Activated gamma-delta T cell treated with anti-CD3 and anti-CD28 coated beads, Interleukin-2, amount 50 U/mL, for 16 hours (primary cell): ENCODE results near the gene CACNA1B.
"Not testable (repeated sequence)": the region's sequence is repeated elsewhere in the genome, so short reads cannot be mapped to it uniquely, and the experiment has no call there.

Source experiments
- DNase-seq: peaks from one replicate; pipeline ENCODE4 v3.0.0-alpha.2; 2020; ENCODE audit warnings: low read depth

Gene CACNA1B

DNA sequence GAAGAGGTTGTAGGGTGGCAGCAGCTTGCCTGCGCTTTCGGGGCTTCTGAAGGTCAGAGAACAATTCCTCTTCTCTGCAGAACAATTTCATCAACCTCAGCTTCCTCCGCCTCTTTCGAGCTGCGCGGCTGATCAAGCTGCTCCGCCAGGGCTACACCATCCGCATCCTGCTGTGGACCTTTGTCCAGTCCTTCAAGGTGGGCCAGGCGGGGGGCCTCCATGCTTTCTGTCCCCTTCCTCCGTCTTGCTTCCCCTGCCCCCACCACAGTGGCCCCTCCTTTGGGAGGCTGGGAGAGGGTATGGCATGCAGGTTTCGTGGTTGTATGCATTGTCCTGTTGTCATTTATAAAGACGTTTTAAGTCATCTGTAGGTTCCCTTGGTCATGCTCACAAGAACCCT lies 195.8 kb downstream of the CACNA1B start:
- no peak for DNase-seq

DNA sequence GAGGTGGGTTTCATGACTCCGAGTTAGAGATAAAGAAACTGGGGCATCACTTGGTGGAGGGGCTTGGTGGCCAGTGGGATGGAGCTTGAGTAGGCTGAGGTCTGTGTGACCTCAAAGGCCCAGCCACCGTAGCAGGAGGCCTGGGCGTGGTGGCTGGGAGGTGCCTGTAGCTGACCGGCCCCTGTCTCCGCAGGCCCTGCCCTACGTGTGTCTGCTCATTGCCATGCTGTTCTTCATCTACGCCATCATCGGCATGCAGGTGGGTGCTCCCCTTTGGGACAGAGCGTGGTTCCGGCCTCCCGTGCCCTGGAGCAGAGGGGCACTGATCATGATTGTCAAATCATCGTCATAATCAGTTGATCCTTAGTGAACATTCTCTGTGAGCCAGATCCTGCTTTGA lies 196.2 kb downstream of the CACNA1B start:
- no peak for DNase-seq

DNA sequence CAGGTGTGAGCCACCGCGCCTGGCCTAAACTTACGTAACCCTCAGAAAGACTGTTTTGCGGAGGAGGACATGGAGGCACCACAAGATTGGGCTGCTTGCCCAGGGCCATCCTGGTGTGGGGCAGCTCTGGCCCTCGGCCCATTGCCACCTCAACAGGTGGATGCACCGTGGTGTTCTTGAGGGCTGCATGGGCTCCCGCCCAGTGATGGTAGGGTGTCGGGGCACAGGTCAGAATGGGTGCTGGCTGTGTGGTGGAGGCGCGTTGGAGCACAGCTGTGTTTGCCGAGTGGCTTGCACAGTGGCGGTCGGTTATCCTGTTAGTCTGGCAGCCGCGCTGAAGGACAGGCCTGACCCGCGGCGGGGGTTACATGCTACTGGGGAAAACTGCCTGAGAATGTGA lies 196.9 kb downstream of the CACNA1B start:
- DNase-seq, result no peak

GRCh38 chr9:138075496-138075895 lies 197.9 kb downstream of the CACNA1B start:
- no peak for DNase-seq

DNA sequence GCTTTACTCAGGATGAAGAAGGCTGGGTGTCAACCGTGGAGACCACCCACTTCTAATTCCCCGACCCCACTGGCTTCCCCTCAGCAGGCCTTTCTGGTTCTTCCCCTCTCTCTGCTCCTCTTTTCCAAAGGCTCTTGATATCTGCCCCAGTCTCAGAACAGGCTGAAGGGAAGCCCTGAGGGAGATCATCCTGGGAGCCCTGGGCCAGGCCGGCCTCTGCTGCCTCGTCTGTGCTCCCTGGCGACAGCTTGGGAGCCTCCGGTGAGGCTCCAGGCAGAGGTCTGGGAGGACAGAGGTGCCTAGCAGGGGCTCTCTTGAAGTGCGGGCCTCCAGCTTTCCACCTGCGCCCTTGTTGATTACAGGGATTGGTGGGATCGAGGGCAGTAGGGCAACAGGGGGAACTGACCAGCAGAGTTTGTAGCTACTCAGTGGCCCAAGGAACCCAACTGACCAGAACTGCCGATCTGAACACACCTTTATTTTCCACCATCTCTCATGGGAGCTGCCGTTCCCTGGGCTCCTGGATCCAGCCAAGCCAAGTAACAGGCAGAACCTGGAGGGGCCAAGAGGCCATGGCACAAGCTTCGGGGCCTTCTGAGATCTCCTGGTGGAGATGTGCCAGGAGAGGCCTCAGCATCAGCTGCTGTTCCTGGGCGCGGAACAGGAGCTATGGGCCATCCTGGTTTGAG lies 198.5 kb downstream of the CACNA1B start:
- no peak for DNase-seq

DNA sequence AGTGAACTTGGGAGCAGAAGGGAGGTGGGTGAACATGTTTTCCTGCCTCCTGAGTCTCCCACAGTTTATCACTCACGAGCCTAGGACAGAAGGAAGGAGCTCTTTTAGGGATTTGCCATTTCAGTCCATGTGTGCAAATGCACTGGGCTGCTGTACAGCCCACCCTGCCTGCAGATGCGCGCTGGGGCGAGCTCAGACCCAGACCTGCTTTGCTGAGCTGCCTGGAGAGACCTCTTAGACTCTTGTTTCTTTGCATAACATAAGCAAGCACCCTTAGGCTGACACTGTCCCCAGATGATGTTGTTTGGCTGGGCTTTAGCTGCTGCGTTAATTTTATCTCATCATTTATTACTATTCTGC lies 199.0 kb downstream of the CACNA1B start:
- no peak for DNase-seq

- DNase-seq, result no peak
Observed at GRCh38 chr9:138077126-138077525, 199.5 kb downstream of the CACNA1B start.

GRCh38 chr9:138077898-138078540 lies 200.4 kb downstream of the CACNA1B start:
- no peak for DNase-seq

DNA sequence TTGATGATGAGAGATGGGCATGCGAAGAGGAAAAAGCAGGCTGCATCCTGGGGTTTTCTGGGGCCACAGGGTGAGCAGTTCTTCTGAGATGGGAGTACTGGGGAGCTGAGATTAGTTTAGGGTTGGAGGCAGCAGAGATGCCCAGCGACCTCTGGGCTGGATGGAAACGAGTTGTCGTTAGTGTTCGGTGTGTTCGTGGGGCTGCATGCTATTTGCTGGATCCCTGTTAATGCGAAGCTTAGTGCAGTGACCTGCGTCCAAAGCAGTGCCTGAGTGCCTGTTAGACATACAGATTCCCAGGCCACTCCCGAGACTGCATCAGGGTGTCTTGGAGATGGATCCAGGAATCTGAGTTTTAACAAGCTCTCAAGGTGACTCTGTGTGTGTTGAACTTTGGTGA lies 201.3 kb downstream of the CACNA1B start:
- no peak for DNase-seq

DNA sequence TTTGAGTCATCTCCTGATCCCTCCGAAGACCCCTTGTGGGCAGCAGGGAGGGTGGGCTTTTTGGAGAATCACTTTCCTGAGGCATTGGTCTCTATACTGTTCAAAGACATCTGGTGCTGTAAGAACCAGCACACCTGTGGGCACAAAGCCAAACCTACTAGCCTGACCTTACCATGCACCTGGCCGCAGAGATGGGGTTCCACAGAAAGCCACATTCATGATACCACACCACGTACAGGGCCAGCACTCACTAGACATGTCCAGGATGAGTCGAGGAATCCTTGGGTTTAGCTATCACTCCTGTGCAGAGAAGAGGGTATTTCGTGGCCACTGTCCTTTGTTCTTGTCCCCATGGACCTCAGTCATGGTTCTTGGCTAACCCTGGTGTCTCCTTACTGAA lies 203.4 kb downstream of the CACNA1B start:
- no peak for DNase-seq

DNA sequence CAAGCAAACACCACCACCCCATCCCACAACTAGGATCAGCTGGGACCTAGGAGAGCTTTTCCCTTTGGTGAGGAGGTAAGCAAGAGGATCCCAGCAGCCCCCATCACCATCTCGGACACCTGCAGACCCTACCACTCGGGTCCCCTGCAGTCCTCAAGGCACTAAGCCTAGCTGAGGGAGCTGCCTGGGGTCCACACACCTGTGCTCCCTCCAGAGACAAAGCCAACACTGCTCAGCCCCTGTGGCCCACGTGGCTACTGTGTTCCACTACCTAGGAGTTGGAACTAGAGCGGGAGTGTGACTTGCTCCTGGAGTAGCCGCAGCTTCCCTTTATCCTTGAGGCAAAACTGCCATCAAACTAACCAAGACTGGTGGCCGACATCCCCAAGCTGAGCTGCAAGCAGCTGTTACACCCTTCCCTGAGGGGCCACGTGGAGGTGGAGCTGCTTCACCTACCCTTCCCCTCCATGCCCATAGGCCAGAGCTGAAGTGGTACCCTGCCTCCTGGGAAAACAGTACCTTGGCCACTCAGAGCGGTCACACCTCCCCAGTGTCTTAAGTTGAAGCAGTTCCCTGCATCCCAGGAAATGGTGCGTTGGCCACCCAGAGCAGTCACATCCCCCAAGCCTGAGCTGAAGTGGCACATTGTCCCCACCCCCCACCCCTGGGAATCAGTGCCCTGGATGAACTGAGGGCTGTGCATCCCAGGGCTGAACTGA lies 205.5 kb downstream of the CACNA1B start:
- no peak for DNase-seq

GRCh38 chr9:138083873-138084272 lies 206.3 kb downstream of the CACNA1B start:
- DNase-seq, result no peak

DNA sequence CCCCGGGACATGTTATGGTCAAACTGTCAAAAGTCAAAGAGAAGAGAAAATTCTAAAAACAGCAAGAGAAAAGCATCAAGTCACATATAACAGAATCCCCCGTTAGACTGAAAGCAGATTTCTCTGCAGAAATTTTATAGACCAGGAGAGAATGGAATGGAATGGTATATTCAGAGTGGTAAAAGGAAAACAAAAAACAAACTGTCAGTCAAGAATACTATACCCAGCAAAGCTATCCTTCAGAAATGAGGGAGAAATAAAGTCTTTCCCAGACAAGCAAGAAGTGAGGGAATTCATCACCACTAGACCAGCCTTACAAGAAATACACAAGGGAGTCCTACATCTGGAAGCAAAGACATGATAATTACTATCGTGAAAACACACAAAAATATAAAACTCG lies 208.0 kb downstream of the CACNA1B start:
- DNase-seq, result no peak

DNA sequence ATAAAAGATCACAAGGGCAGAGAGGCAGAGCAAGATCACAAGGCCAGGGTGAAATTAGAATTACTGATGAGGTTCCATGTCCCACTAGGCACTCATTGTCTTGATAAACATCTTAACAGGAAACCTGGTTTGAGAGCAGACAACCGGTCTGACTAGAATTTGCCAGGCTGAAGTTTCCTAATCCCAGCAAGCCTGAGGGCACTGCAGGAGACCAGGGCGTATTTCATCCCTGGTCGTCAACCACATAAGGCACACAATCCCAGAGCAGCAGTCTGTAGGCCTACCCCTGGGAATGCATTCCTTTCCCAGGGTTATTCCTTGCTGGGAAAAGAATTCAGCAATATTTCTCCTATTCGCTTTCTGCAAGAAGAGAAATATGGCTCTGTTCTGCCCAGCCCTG lies 214.5 kb downstream of the CACNA1B start:
- not testable (repeated sequence) for DNase-seq

DNA sequence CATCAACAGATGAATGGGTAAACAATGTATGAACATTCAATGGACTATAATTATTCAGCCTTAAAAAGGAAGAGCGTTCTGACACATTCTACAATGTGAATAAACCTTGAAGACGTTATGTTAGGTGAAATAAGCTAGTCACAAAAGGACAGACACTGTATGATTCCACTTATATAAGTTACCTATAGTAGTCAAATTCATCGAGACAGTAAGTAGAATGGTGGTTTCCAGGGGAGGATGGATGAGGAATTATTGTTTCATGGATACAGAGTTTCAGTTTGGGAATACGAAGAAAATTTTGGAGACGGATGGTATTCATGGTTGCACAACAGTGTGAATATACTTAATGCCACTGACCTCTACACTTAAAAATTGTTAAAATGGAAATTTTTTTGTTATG lies 216.4 kb downstream of the CACNA1B start:
- DNase-seq, result no peak

- DNase-seq, result no peak
Observed at GRCh38 chr9:138095813-138096518, 218.4 kb downstream of the CACNA1B start.

DNA sequence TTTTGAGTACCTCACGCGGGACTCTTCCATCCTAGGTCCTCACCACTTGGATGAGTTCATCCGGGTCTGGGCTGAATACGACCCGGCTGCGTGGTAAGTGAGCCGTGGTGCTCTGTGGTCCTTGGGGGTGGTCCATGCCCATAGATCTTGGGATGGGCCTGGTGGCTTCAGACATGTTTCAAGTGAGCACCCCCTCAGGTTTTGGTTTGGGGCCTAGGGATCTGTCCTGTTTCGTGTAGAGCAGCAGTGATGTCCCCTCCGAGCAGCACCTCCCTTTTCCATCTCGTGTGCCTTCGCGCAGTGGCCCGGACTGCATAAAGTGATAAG lies 218.9 kb downstream of the CACNA1B start:
- DNase-seq, result no peak

GRCh38 chr9:138097501-138097991 lies 220.0 kb downstream of the CACNA1B start:
- DNase-seq, result no peak

GRCh38 chr9:138098116-138098907 lies 220.7 kb downstream of the CACNA1B start:
- DNase-seq, result no peak

DNA sequence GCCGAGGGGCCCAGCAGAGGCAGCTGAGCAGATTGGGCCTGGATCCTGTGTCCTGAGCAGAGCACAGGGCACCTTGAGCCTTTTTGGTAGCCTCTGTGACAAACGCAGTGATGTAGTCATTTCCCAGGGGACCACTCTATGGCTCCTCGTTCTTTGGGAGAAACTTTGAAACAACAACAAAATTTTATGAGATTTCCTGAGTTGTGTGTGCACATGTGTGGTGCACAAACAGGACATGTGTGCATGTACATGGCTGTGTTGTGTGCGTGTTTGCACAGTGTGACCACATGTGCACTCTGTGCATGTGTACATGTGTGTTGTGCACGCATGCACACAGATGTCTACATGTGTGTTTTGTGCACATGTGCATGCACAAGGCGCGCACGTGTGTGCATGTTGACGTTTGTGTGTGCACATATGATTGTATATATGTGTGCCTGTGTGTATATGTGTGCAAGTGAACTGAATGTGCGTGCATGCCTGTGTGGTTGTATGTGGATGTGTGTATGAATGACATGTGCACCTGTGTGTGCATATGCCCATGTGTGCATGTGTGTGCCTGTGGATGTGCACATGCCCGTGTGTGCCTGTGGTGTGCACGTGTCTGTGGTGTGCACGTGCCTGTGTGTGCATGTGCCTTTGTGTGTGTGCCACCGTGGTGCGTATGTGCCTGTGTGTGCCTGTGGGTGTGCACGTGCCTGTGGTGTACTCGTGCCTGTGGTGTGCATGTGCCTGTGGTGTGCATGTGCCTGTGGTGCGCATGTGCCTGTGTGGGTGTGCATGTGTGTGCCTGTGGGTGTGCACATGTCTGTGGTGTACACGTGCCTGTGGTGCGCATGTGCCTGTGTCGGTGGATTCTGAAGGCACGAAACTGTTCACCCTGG lies 221.6 kb downstream of the CACNA1B start:
- no peak for DNase-seq
